Measurements from ENCODE around the gene ARPC5.

The ARPC5 gene

GRCh38 chr1:183595537-183595936, 40.0 kb downstream of the ARPC5 start:
- Histone ChIP-seq H3K36me3 (ENCODE audit: low read depth) (no peaks in the 10 kb centered on the region), H3K4me1 (ENCODE audit: insufficient read depth, poor library complexity, severe bottlenecking) (peaks cover 7% of the 10 kb centered on the region), H3K27me3 (ENCODE audit: insufficient read depth, poor library complexity, severe bottlenecking) (no peaks in the 10 kb centered on the region), H3K4me3 (ENCODE audit: severe bottlenecking) (no peak overlapping the region), H3K27ac (ENCODE audit: poor library complexity, severe bottlenecking) (no peak overlapping the region), H3K9me3 (ENCODE audit: severe bottlenecking) (no peaks in the 10 kb centered on the region)
- TF ChIP-seq CTCF (IDR thresholded peaks at IDR 0.05; ENCODE audit: poor library complexity, severe bottlenecking): no peak
- DNase-seq (ENCODE audit: low spot score) (no peak), ATAC-seq (ENCODE audit: low read depth) (no peak)

GRCh38 chr1:183593356-183593755, 42.2 kb downstream of the ARPC5 start:
- no peak for DNase-seq (ENCODE audit: low spot score)
- Histone ChIP-seq H3K27me3 (ENCODE audit: insufficient read depth, poor library complexity, severe bottlenecking) (no peaks in the 10 kb centered on the region), H3K4me3 (ENCODE audit: severe bottlenecking) (no peak overlapping the region), H3K27ac (ENCODE audit: poor library complexity, severe bottlenecking) (no peak overlapping the region), H3K9me3 (ENCODE audit: severe bottlenecking) (no peaks in the 10 kb centered on the region), H3K36me3 (ENCODE audit: low read depth) (no peaks in the 10 kb centered on the region), H3K4me1 (ENCODE audit: insufficient read depth, poor library complexity, severe bottlenecking) (peaks cover 7% of the 10 kb centered on the region)
- ATAC-seq (ENCODE audit: low read depth): no peak
- no peak for TF ChIP-seq CTCF (IDR thresholded peaks at IDR 0.05; ENCODE audit: poor library complexity, severe bottlenecking)

GRCh38 chr1:183592733-183593132, 42.9 kb downstream of the ARPC5 start:
- Histone ChIP-seq H3K4me1 (ENCODE audit: insufficient read depth, poor library complexity, severe bottlenecking) (peaks cover 7% of the 10 kb centered on the region), H3K4me3 (ENCODE audit: severe bottlenecking) (no peak overlapping the region), H3K9me3 (ENCODE audit: severe bottlenecking) (no peaks in the 10 kb centered on the region), H3K36me3 (ENCODE audit: low read depth) (no peaks in the 10 kb centered on the region), H3K27me3 (ENCODE audit: insufficient read depth, poor library complexity, severe bottlenecking) (no peaks in the 10 kb centered on the region), H3K27ac (ENCODE audit: poor library complexity, severe bottlenecking) (no peak overlapping the region)
- no peak for TF ChIP-seq CTCF (IDR thresholded peaks at IDR 0.05; ENCODE audit: poor library complexity, severe bottlenecking)
- DNase-seq (ENCODE audit: low spot score): no peak
- ATAC-seq (ENCODE audit: low read depth): no peak

- no peak within 1 kb of the TSS for H3K27ac ChIP-seq (ENCODE audit: poor library complexity, severe bottlenecking)
- H3K9me3 ChIP-seq (ENCODE audit: severe bottlenecking): no peaks in the 10 kb centered on the region
- ATAC-seq (ENCODE audit: low read depth) (peak; percentile 63), DNase-seq (ENCODE audit: low spot score) (no peak)
- no peaks in the 10 kb centered on the region for H3K27me3 ChIP-seq (ENCODE audit: insufficient read depth, poor library complexity, severe bottlenecking)
- no peak within 1 kb of the TSS for H3K4me3 ChIP-seq (ENCODE audit: severe bottlenecking)
- no peaks in the 10 kb centered on the region for H3K36me3 ChIP-seq (ENCODE audit: low read depth)
- TF ChIP-seq CTCF (IDR thresholded peaks at IDR 0.05; ENCODE audit: poor library complexity, severe bottlenecking): no peak
- H3K4me1 ChIP-seq (ENCODE audit: insufficient read depth, poor library complexity, severe bottlenecking): peaks cover 7% of the 10 kb centered on the region
Observed at GRCh38 chr1:183590244-183591191, 45.1 kb downstream of the ARPC5 start, which contains the start of gene NCF2. Gene NCF2 (minus strand): TSS chr1:183590459. CDS start chr1:183590329, 130 bp downstream.

GRCh38 chr1:183589874-183590243, 45.7 kb downstream of the ARPC5 start:
- ATAC-seq (ENCODE audit: low read depth) (no peak), DNase-seq (ENCODE audit: low spot score) (no peak)
- Histone ChIP-seq H3K27me3 (ENCODE audit: insufficient read depth, poor library complexity, severe bottlenecking) (no peaks in the 10 kb centered on the region), H3K4me1 (ENCODE audit: insufficient read depth, poor library complexity, severe bottlenecking) (peaks cover 7% of the 10 kb centered on the region), H3K4me3 (ENCODE audit: severe bottlenecking) (no peak overlapping the region), H3K9me3 (ENCODE audit: severe bottlenecking) (no peaks in the 10 kb centered on the region), H3K27ac (ENCODE audit: poor library complexity, severe bottlenecking) (no peak overlapping the region), H3K36me3 (ENCODE audit: low read depth) (no peaks in the 10 kb centered on the region)
- no peak for TF ChIP-seq CTCF (IDR thresholded peaks at IDR 0.05; ENCODE audit: poor library complexity, severe bottlenecking)

All from RWPE2 (cell line).